Small intestine (tissue), 7 donors: ENCODE results near the gene RTN4IP1. TPM values are rescaled to one million over a fixed set of nuclear protein-coding genes. Genes with fewer than 3 reads are reported as not detected.

ENCODE experiments used
- DNase-seq, 2 donors: peaks; one replicate each; pipeline versions ENCODE4 v3.0.0 to v3.0.0-alpha.2; 2013
- FAIRE-seq: peaks from 2 replicates; lab custom pipeline; 2012; peaks lifted over from hg19 to GRCh38; lab: Jason Lieb, UNC
- H3K27ac ChIP-seq, 3 donors: one replicate each; pipeline ENCODE4 v1.5.1; 2013; ENCODE audit warnings: low read length in 2 of 3, mild to moderate bottlenecking in 2 of 3, control low read depth in 1 of 3, inconsistent platforms in 1 of 3, low read depth in 1 of 3, moderate library complexity in 1 of 3
- H3K27me3 ChIP-seq, 3 donors: one replicate each; pipeline ENCODE4 v1.6.1; 2013; ENCODE audit warnings: low read length in 3 of 3, inconsistent platforms in 1 of 3; ENCODE audit not compliant: control insufficient read depth in 3 of 3, insufficient read depth in 3 of 3
- H3K36me3 ChIP-seq, 3 donors: one replicate each; pipeline ENCODE4 v1.6.1; 2013; ENCODE audit warnings: low read length in 3 of 3, inconsistent platforms in 1 of 3, low read depth in 1 of 3, mild to moderate bottlenecking in 1 of 3, moderate library complexity in 1 of 3; ENCODE audit not compliant: control insufficient read depth in 3 of 3, insufficient read depth in 2 of 3
- H3K4me1 ChIP-seq, 3 donors: one replicate each; pipeline ENCODE4 v1.6.1; 2013; ENCODE audit warnings: low read length in 2 of 3, inconsistent platforms in 1 of 3, low read depth in 1 of 3, mild to moderate bottlenecking in 1 of 3, moderate library complexity in 1 of 3; ENCODE audit not compliant: control insufficient read depth in 3 of 3, insufficient read depth in 2 of 3
- H3K4me3 ChIP-seq, 3 donors: one replicate each; pipeline ENCODE4 v1.5.1; 2013; ENCODE audit warnings: low read length in 3 of 3, control low read depth in 1 of 3, inconsistent platforms in 1 of 3, low read depth in 1 of 3, mild to moderate bottlenecking in 1 of 3, moderate library complexity in 1 of 3
- H3K9me3 ChIP-seq, 2 donors: one replicate each; pipeline ENCODE4 v1.6.1; 2013; ENCODE audit warnings: low read depth in 1 of 2, low read length in 1 of 2; ENCODE audit not compliant: control insufficient read depth in 2 of 2, insufficient read depth in 1 of 2
- WGBS, 3 donors: extraction: QIAGEN DNeasy Blood & Tissue Kit; methylation state at CpG; one replicate each; pipeline ENCODE4 v1.1.7; 2013; 5-methylcytosine and 5-hydroxymethylcytosine counted together
- polyA plus RNA-seq, 4 donors: library from polyadenylated mRNA; stranded (reverse) in 3 of 4; unstranded in 1 of 4; fragments of 200-250 nt in 3 of 4; fragments of 120-200 nt in 1 of 4; gene quantifications; one replicate each; pipeline versions ENCODE4 v1.2.1 to v1.2.3, GENCODE V29; 2013
- donor health status: healthy with polysubstance abuse.
- donor health status: control.
- donor health status: control.
- donor health status: Bipolar disorder and iron deficiency.
- donor health status: healthy.

Gene RTN4IP1
- polyA plus RNA-seq, 4 donors, result 4.1 to 15.8 (median 6.9) TPM

GRCh38 chr6:106614166-106614565, 15.1 kb downstream of the RTN4IP1 start:
- FAIRE-seq, result no peak
- no peak overlapping the region for H3K27ac ChIP-seq

GRCh38 chr6:106613590-106613989, 15.7 kb downstream of the RTN4IP1 start:
- Histone ChIP-seq H3K27ac (no peak overlapping the region), H3K4me3 (no peak overlapping the region), H3K4me1 (no peaks in the 10 kb centered on the region), H3K9me3 (no peaks in the 10 kb centered on the region), H3K36me3 (peaks cover 0 to 3% (median 2%) of the 10 kb centered on the region in 3 donors), H3K27me3 (no peaks in the 10 kb centered on the region)
- 93 to 96% (median 96%) methylated on average over 1 of the region's 1 CpG for WGBS, 3 donors
- FAIRE-seq (no peak), DNase-seq (no peak)

More at GRCh38 chr6:106614166-106614565, 15.1 kb downstream of the RTN4IP1 start:
- no peaks in the 10 kb centered on the region for H3K9me3 ChIP-seq
- peaks cover 0 to 3% (median 2%) of the 10 kb centered on the region in 3 donors for H3K36me3 ChIP-seq
- no peaks in the 10 kb centered on the region for H3K27me3 ChIP-seq
- no peak for DNase-seq
- no peaks in the 10 kb centered on the region for H3K4me1 ChIP-seq
- 64 to 87% (median 75%) methylated on average over 1 of the region's 1 CpG for WGBS, 3 donors
- H3K4me3 ChIP-seq, result no peak overlapping the region

GRCh38 chr6:106612671-106613416, 16.5 kb downstream of the RTN4IP1 start:
- Histone ChIP-seq H3K4me3 (no peak overlapping the region), H3K4me1 (no peaks in the 10 kb centered on the region), H3K27me3 (no peaks in the 10 kb centered on the region), H3K9me3 (no peaks in the 10 kb centered on the region), H3K36me3 (peaks cover 0 to 3% (median 0%) of the 10 kb centered on the region in 3 donors), H3K27ac (no peak overlapping the region)
- DNase-seq, result no peak
- WGBS, 3 donors, result 90 to 95% (median 93%) methylated on average over 9 of the region's 9 CpGs
- FAIRE-seq, result no peak

- Histone ChIP-seq H3K4me3 (no peak overlapping the region), H3K4me1 (no peaks in the 10 kb centered on the region), H3K36me3 (peaks cover 0 to 5% (median 0%) of the 10 kb centered on the region in 3 donors), H3K9me3 (no peaks in the 10 kb centered on the region), H3K27ac (no peak overlapping the region), H3K27me3 (no peaks in the 10 kb centered on the region)
- 94 to 98% (median 97%) methylated on average over 2 of the region's 2 CpGs for WGBS, 3 donors
- no peak for DNase-seq
- FAIRE-seq, result no peak
Measured at GRCh38 chr6:106611030-106611429, 18.3 kb downstream of the RTN4IP1 start.

GRCh38 chr6:106609699-106610098, 19.6 kb downstream of the RTN4IP1 start:
- 74 to 80% (median 77%) methylated on average over 6 of the region's 6 CpGs for WGBS, 3 donors
- FAIRE-seq (no peak), DNase-seq (peak; percentile 44 to 46)
- H3K27me3 ChIP-seq, result no peaks in the 10 kb centered on the region
- H3K4me1 ChIP-seq, result no peaks in the 10 kb centered on the region
- H3K36me3 ChIP-seq, result peaks cover 0 to 7% (median 0%) of the 10 kb centered on the region in 3 donors
- no peak overlapping the region for H3K4me3 ChIP-seq
- H3K9me3 ChIP-seq, result no peaks in the 10 kb centered on the region
- H3K27ac ChIP-seq, result no peak overlapping the region

- 6 to 14% (median 8%) methylated on average over 2 of the region's 2 CpGs for WGBS, 3 donors
- DNase-seq (peak; percentile 74 to 83), FAIRE-seq (peak; percentile 74)
- Histone ChIP-seq H3K4me1 (no peaks in the 10 kb centered on the region), H3K27ac (no peak overlapping the region), H3K4me3 (no peak overlapping the region), H3K9me3 (no peaks in the 10 kb centered on the region), H3K36me3 (peaks cover 0 to 8% (median 0%) of the 10 kb centered on the region in 3 donors), H3K27me3 (no peaks in the 10 kb centered on the region)
Measured at GRCh38 chr6:106608080-106608668, 21.1 kb downstream of the RTN4IP1 start.

GRCh38 chr6:106600329-106600728, 29.0 kb downstream of the RTN4IP1 start:
- H3K27me3 ChIP-seq, result no peaks in the 10 kb centered on the region
- no peaks in the 10 kb centered on the region for H3K4me1 ChIP-seq
- FAIRE-seq (no peak), DNase-seq (no peak)
- H3K9me3 ChIP-seq, result no peaks in the 10 kb centered on the region
- no peak overlapping the region for H3K27ac ChIP-seq
- WGBS, 3 donors, result 94 to 99% (median 98%) methylated on average over 2 of the region's 2 CpGs
- no peak overlapping the region for H3K4me3 ChIP-seq
- H3K36me3 ChIP-seq, result peaks cover 0 to 5% (median 0%) of the 10 kb centered on the region in 3 donors

GRCh38 chr6:106599440-106599839, 29.9 kb downstream of the RTN4IP1 start:
- H3K4me1 ChIP-seq, result no peaks in the 10 kb centered on the region
- no peak overlapping the region for H3K27ac ChIP-seq
- no peaks in the 10 kb centered on the region for H3K27me3 ChIP-seq
- DNase-seq (no peak), FAIRE-seq (no peak)
- H3K4me3 ChIP-seq, result no peak overlapping the region
- no peaks in the 10 kb centered on the region for H3K9me3 ChIP-seq
- 69 to 85% (median 82%) methylated on average over 2 of the region's 2 CpGs for WGBS, 3 donors
- no peaks in the 10 kb centered on the region for H3K36me3 ChIP-seq
